Lower leg skin (tissue), 3 donors: ENCODE measurements around the gene DRD4.

ENCODE experiments used
- POLR2A ChIP-seq, 2 donors: fragments of 450-650 bp; IDR thresholded peaks; one replicate each; pipeline ENCODE4 v1.6.1; 2016 to 2017; ENCODE audit warnings: antibody characterized with exemption in 2 of 2, mild to moderate bottlenecking in 1 of 2, moderate library complexity in 1 of 2
- TF ChIP-seq, protein P1 (sequence below), 3 donors: fragments of 450-650 bp; IDR thresholded peaks; one replicate each; pipeline ENCODE4 v1.5.1; 2016; ENCODE audit warnings: antibody characterized with exemption in 3 of 3, mild to moderate bottlenecking in 3 of 3, moderate library complexity in 2 of 3

DNA sequence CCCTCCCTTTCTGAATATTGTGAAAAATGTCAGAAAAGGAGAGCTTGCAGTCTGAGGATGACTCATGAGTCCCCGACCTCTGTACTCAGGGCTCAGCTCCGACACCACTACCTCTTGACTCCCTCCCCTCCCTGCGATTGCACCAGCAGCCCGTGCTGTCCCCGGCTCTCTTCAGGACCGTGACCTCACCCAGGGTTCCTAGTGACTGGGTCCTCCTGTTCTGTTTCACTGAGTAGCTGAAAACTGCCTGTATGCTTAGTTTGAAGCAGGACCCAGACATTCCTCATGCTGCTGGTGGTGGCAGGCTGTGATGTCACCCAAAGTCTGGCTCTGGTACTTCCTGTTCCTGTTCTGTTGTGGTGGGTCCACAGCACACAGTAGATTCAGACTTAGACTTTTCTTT lies 49.1 kb upstream of the DRD4 start:
- TF ChIP-seq, protein P1, sequence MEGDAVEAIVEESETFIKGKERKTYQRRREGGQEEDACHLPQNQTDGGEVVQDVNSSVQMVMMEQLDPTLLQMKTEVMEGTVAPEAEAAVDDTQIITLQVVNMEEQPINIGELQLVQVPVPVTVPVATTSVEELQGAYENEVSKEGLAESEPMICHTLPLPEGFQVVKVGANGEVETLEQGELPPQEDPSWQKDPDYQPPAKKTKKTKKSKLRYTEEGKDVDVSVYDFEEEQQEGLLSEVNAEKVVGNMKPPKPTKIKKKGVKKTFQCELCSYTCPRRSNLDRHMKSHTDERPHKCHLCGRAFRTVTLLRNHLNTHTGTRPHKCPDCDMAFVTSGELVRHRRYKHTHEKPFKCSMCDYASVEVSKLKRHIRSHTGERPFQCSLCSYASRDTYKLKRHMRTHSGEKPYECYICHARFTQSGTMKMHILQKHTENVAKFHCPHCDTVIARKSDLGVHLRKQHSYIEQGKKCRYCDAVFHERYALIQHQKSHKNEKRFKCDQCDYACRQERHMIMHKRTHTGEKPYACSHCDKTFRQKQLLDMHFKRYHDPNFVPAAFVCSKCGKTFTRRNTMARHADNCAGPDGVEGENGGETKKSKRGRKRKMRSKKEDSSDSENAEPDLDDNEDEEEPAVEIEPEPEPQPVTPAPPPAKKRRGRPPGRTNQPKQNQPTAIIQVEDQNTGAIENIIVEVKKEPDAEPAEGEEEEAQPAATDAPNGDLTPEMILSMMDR (IDR thresholded peaks at IDR 0.05) = no peak
- no peak for TF ChIP-seq POLR2A (IDR thresholded peaks at IDR 0.05)
